ENCODE measurements around the gene DNAJB6. TPM values are rescaled to one million over a fixed set of nuclear protein-coding genes. Genes with fewer than 3 reads are reported as not detected.

DNAJB6 gene
- total and polyA plus RNA-seq, 8 donors, result 48.7 to 233 (median 65.4) TPM

Other genes starting within 250 kb of the DNAJB6 start
- 100 to 1,000 TPM in 2 of 5 donors, 10 to 100 TPM in 3; 60.9 to 162 (median 84.3) TPM for gene UBE3C, start 198.1 kb upstream of the DNAJB6 start, total RNA-seq
- gene UBE3C, start 198.1 kb upstream of the DNAJB6 start, polyA plus RNA-seq, result 10 to 100 TPM; 13.5 to 23.4 (median 19.6) TPM

Measured in stomach (tissue), 8 donors.